MV-4-11 (cell line): ENCODE data around the gene LCK.
"Not testable (repeated sequence)": the region's sequence is repeated elsewhere in the genome, so short reads cannot be mapped to it uniquely, and the experiment has no call there.

Experiments used
- DNase-seq: peaks from one replicate; lab custom pipeline; 2025; lab: John Stamatoyannopoulos, UW

LCK gene

DNA sequence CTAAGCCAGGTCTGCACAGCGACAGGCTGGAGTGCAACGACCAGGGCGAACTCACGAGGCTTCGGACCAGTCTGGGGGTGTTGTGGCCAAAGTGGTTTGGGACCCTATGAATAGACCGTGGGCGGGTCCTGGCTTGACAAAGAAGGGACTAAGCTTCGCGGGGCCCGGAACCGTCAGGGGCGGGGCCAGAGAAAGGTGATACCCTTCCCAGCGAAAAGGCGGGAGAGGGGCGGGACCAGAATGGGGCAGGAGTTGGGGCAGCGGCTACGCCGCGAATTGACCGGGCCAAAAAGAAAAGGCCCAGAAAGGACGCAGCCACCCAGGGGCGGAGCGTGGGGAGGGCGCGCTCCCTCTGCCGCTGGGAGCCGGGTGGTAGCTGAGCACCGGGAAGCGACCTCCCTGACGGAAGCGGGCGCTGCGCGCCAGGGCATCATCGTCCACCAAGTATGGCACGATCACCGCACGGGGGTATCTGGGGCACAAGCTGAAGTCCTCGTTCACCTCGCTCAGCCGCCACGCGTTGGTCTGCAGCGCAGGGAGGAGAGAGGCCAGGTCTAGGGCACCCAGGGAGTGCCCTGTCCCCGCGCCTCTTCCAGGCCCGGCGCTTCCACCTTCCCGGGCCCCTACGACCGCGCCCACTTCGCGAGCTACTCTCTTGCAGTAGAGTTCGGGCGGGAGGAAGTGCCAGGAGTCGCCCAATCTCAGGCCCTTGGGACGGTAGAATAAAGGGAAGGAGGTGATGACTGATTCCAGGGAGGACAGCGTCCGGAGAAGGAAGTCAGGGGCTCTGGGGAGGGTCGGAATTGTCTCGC is 10.7 kb upstream of the LCK start:
- DNase-seq, result peak; percentile 11

DNA sequence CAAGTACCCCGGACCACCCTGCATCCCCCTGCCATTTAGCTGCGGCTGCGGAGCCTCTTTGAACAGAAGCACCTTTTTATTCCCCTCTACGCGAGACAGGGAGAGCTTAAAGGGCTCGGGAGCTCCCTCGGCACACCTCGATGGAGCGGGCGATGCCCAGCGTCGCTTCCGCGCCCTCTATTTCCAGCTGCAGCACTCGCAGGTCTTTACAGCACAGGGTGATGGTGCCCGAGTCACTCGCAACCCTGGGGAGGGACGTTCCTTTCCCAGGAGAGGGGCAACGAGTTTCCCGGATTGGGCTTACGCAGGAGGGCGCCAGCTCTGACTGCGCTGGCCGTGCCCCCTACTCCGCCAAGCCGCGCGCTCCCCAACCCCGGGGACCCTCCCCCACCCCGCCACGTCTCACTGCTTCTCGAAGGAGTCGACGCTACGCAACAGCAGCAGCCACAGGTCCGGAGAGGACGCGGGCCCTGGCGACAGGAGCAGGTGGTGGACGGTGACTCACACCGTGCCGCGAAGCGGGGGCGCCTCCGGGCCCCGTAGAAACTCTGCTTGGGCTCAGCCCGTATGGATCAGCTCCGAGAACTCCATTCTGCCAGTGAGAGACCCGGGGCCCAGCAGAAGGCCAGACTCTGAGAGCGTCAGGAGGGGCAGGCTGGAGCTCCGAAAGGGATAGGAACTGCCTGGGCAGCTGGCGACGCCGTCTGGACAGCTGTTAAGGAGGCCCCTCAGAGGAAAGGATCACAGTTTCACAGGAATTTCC is 9.9 kb upstream of the LCK start:
- DNase-seq, result no peak

DNA sequence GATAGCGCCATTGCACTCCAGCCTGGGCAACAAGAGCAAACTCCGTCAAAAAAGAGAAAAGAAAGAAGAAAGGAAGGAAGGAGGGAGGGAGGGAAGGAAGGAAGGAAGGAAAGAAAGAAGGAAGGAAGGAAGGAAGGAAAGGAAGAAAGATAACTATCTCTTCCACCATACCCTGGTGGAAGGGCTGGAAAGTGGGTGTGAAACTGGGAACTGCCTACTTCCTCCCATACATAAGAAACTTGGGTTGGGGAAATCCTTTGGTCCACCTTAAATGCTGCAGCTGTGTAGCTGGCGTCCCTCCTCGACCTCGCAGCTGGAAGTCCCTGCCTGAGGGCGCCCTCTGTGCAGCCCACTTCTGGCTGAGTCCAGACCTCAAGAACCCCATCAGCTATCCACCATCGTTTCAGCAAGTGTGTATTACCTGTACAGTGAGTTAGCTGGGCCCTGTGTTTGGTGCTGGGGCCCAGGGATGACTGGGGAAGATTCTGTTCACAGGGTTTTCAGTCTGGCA is 8.7 kb upstream of the LCK start:
- DNase-seq, result peak; percentile 65

DNA sequence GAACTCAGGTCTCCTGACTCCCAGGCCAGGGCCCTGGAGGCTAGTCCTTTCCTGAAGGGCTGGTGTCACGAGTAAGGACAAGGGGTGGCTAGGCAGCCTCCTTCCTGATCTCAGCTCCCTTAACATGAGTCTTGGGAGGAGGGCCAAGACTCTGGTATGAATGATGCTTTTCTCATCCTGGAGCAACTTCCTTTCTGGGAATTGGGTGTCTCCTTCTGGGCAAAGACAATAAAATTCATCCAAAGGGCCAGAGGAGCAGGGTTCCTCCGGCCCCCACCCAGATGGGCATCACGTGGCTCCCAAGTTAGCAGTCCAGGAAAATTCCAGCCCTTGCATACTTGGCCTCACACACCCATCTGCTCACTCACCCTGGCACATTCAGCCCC is 4.2 kb upstream of the LCK start, which contains the start of gene FAM167B:
Gene FAM167B (plus strand): TSS at position 335 of the 386 bp plus-strand sequence. CDS start 200 bp downstream, outside the sequence.
- no peak for DNase-seq

DNA sequence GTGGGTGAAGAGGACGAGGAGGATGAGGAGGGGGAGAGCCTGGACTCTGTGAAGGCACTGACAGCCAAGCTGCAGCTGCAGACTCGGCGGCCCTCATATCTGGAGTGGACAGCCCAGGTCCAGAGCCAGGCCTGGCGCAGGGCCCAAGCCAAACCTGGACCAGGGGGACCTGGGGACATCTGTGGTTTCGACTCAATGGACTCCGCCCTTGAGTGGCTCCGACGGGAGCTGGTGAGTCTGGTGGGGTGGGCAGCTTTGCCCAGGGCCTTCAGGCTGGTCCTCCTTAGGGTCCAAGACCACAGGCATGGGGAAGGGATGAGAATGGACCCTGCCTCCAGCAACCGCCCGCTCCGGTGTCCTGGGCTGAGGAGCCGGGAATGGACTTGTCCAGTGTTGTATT is 3.6 kb upstream of the LCK start:
- no peak for DNase-seq

DNA sequence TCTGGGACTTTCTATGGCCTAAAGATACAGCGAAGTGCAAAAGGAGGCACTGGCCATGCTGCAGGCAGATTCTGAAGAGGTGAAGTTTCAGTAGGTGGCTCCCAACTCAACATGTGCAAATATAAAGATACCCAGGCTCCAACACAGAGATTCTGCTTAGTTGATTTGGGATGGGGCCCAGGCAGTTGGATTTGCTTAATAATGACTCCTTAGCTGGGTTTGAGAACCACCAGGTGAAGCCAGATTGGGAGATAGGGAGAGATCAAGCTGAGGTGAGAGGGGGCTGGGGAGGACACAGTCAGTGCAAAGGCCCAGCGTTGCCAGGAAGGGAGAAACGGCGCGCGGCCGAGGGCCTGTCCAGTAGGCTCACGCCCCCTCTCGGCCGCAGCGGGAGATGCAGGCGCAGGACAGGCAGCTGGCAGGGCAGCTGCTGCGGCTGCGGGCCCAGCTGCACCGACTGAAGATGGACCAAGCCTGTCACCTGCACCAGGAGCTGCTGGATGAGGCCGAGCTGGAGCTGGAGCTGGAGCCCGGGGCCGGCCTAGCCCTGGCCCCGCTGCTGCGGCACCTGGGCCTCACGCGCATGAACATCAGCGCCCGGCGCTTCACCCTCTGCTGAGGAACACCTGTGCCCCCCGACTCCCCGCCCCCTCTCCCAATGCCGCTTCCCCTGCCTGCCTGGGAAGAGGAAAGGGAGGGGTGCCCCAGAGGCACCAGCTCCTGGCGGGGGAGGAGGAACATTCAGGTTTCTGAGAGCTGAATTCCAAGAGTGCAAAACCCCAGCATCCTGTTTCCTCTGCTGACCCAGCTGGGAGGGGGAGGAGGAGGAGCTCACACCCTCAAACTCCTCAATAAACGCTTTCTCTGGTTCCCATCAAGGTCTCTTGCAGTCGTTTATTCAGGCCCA is 2.8 kb upstream of the LCK start:
- DNase-seq, result peak; percentile 23

DNA sequence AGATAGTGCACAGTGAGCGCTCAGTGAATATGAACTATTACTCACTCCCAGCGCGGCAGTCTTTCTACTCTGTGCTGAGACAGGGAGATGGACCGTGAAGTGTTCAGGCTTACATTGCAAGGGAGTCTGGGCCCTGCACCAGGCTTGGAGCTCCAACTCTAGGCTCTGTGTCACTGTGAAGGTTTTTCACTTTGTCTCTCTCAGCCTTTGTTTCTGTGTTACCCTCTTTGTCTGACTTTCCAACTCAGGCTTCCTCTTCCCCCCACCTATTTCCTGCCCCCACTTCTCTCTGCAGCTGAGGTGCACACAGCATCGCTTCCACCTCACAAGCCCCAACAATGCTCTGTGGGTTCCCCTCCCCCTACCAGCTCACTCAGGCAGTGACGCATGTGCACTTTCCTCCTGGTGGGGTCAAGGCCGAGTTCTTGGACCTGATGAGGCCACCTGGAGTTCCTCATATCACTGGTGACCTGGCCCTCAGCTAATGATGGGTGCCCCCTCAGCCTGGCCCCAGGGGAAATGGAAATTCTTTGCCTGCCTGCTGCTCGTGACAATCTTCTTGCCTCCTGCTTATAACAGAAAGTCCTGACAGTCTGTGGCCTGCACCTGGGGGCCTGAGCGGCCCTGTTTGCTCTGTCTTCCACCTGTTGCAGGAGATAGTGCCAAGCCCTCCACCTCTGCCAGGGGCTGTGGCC is 1.1 kb upstream of the LCK start:
- DNase-seq, result peak; percentile 8

DNA sequence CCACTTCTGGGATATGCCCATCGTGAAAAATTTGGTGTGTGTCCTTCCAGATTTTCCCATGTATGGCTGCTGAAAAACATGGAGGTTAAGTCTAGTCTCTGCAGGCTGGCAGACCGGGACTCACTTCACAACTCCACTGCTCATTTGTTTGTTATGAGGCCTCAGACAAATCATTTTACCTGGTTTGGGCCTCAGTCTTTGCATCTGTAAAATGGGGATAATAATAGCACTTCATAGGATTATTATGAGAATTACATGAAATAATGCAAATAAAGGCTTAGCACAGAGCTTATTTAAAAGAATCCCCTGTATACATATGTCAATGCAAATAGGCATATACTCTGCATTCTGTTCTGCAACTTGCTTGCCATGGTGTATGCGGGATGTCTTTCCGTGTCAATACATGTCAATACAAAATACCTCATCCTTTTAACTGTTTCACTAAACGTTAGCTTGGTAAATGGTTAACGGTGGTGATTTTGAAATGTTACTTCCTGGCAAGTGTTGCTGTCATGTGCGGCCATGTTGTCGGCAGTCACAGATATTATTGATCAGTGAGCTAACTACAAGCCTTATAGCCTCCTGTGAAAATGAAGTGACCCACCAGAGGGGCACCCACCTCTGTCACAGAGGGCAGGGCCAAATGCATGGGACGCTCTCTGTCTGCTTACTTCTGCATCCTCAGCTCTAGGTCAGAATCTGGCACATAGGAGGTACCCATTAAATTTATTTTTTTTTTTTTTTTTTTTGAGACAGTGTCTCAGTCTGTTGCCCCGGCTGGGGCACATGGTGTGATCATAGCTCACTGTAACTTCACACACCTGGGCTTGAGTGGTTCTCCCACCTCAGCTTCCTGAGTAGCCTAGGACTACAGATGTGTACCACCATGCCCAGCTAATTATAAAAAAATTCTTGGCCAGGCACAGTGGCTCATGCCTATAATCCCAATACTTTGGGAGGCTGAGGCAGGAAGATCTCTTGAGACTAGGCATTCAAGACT is 4.3 kb downstream of the LCK start:
- DNase-seq, result no peak

DNA sequence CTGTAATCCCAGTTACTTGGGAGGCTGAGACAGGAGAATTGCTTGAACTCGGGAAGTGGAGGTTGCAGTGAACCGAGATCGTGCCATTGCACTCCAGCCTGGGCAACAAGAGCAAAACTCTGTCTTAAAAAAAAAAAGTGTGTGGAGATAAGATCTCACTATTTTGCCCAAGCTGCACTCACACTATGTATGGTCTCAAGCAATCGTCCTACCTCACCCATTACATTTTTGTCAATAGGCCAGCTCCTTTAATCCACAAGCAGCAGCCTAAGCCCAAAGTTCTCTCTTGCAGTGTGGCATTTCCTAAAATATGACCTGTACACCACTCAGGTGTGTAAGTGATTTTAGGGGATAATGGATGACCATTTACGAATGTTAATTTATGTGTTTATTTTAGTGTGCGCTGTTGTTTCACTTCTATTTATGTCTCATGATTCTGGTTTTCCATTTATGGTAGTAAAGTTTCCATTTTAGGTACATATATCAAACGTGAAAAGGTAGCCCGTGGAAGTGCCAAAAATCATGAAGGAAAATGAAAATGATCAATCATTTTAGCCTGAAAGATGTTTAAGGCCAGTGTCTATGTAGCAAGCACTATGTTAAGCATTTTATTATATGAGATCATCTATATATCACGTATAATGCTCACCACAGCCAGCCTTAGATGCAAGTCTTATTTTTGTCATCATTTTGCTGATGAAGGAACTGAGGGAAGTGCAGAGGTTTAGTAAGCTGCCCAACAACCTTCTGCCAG is 5.6 kb downstream of the LCK start:
- no peak for DNase-seq

DNA sequence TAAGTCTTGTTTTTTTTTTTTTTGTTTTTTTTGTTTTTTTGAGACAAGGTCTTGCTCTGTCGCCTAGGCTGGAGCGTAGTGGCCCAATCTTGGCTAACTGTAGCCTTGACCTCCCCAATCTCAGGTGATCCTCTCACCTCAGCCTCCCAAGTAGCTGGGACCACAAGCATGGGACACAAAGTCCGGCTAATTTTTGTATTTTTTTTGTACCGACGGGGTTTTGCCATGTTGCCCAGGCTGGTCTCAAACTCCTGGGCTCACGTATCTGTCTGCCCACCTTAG is 6.1 kb downstream of the LCK start:
- DNase-seq, result no peak

DNA sequence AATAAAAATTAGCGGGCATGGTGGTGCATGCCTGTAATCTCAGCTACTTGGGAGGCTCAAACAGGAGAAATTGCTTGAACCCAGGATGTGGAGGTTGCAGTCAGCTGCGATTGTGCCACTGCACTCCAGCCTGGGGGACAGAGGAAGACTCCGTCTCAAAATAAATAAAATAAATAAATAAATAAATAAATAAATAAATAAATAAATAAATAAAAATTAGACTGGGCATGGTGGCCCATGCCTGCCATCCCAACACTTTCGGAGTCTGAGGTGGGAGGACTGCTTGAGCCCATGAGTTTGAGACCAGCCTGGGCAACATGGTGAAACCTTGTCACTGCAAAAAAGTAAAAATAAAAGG is 12.2 kb downstream of the LCK start:
- DNase-seq, result not testable (repeated sequence)

DNA sequence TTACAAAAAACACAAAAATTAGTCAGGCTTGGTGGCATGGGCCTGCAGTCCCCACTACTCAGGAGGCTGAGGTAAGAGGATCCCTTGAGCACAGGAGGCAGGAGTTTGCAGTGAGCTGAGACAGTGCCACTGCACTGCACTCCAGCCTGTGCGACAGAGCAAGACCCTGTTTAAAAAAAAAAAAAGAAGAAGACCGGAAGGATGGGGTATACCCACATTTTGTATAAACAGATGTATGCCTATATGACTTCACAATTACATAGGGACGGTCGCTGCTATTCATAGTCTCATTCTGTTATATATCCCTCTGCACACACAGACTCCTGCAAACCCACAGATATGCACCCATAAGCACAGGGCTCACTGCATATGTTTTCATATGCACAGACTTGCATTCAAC is 12.7 kb downstream of the LCK start:
- DNase-seq, result no peak

DNA sequence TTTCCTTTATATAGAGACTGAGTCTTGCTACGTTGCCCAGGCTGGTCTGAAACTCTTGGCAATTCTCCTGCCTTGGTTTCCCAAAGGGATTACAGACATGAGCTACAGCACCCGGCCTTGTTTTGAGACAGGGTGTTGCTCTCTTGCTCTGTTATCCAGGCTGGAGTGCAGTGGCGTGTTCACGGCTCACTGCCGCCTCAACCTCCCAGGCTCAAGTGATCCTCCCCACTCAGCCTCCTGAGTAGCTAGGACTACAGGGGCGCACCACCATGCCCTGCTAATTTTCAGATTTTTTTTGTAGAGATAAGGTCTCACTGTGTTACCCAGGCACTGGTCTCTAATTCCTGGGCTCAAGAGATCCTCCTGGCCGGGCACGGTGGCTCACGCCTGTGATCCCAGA is 14.8 kb downstream of the LCK start:
- no peak for DNase-seq

DNA sequence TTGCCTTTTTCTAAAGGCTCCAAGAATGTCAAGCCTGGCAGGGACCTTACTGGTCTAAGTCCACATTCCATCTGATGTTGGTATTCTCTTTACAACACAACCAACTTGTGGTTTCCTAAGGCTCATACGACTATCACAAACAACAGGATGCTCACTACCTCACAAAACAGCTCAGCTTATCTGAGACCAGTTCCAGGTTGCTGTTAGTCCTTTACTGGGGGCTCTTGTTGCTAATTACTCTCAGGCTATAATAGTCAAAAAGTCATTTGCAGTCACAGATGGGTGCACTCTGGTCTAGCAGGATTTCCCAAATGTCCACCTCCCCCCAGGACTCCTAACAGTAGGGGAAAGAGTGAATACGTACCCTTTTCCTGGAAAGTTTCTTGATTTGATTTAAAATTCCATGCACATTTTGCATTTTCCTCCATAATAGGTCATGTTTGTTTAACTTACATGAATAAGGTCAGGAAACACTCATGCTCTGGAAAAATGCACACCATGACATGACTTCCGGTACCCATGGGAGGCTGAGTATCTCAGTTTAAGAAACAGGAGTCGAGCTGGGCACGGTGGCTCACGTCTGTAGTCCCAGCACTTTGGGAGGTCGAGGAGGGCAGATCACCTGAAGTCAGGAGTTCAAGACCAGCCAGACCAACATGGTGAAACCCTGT is 16.0 kb downstream of the LCK start:
- no peak for DNase-seq

DNA sequence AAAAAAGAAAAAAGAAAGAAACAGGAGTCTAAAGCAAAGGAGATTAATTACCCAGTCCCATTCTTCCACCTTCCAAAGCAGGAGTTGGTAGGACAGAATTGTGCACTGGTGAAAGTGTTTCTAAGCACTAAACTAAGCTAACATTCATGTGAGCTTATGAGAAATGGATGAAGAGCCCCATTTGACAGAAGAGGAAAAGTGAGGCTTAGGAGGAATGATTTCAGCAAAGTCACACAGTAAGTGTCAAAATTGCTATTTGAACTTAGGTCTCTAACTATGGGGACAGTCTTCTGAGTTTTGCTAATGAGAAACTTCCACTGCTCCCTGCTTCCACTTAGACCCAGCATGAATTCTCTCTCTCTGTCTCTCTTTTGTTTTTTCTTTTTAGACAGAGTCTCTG is 18.7 kb downstream of the LCK start:
- DNase-seq, result no peak

DNA sequence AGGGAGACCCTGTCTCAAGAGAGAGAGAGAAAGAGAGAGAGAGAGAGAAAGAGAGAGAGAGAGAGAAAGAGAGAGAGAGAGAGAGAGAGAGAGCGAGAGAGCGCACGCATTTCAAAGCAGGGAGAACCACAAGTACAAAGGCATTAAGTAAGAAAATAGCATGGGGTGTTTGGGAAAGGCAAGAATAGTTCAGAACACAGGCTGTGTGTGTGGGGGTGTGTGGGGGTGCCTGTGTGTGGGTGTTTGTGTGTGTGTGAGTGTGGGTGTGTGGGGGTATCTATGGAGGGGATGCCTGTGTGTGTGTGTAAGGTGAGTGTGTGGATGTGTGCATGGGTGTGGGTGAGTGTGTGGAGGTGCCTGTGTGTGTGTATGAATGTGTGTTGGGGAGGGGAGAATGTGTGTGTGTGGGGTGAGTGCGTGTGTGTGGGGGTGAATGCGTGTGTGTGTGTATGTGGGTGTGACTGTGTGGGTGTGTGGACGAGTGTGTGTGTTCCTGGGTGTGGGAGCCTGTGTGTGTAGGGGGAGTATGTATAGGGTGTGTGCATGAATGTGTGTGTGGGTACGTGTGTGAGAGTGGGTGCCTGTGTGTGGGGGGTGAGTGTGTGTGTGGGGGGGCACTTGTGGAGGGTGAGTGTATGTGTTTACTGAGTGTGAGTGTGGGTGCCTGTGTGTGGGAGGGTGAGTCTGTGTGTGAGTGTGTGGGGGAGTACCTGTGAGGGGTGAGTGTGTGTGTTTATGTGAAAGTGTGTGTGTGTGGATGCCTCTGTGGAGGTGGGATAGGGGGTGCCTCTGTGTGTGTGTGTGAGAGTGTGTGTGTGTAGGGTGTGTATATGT is 21.7 kb downstream of the LCK start:
- no peak for DNase-seq

DNA sequence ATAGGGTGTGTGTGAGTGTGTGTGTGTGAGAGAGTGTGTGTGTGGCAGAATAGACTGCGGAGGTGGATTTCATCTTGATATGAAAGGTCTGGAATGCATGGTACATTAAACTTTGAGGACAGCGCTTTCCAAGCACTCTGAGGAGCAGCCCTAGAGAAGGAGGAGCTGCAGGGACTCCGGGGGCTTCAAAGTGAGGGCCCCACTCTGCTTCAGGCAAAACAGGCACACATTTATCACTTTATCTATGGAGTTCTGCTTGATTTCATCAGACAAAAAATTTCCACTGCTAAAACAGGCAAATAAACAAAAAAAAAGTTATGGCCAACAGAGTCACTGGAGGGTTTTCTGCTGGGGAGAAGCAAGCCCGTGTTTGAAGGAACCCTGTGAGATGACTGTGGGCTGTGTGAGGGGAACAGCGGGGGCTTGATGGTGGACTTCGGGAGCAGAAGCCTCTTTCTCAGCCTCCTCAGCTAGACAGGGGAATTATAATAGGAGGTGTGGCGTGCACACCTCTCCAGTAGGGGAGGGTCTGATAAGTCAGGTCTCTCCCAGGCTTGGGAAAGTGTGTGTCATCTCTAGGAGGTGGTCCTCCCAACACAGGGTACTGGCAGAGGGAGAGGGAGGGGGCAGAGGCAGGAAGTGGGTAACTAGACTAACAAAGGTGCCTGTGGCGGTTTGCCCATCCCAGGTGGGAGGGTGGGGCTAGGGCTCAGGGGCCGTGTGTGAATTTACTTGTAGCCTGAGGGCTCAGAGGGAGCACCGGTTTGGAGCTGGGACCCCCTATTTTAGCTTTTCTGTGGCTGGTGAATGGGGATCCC is 22.5 kb downstream of the LCK start:
- DNase-seq, result no peak
